PC-3 (cell line): Measurements from ENCODE around the gene MS4A18.

ENCODE experiments used
- CTCF ChIP-seq: fragments of 300-600 bp; sonication (generic); conservative IDR thresholded peaks from 2 replicates; pipeline ENCODE4 v1.5.1; 2017; ENCODE audit warnings: antibody characterized with exemption, low read depth, mild to moderate bottlenecking, low read length
- EZH2 ChIP-seq: fragments of 300-600 bp; sonication (generic); IDR thresholded peaks from one replicate; pipeline ENCODE4 v1.6.1; 2017; ENCODE audit warnings: antibody characterized with exemption, mild to moderate bottlenecking, low read length; ENCODE audit not compliant: unreplicated experiment

- TF ChIP-seq CTCF (no peak), EZH2 (no peak)
Observed at GRCh38 chr11:60741421-60741820, 16.9 kb downstream of the MS4A18 start.
